Stromal cell of bone marrow (primary cell): ENCODE measurements around the gene C3orf20.
A peak's percentile ranks its signal among the peaks of the same experiment; 100 is the strongest.
"Not testable (repeated sequence)": the region's sequence is repeated elsewhere in the genome, so short reads cannot be mapped to it uniquely, and the experiment has no call there.

Source experiments
- DNase-seq: peaks from one replicate; pipeline ENCODE4 v3.0.0-alpha.2; 2012; ENCODE audit warnings: low read depth

Gene C3orf20

GRCh38 chr3:14650193-14650592 lies 24.7 kb upstream of the C3orf20 start:
- no peak for DNase-seq

GRCh38 chr3:14651440-14652251 lies 23.3 kb upstream of the C3orf20 start, which contains the start of gene CCDC174:
Gene CCDC174 (plus strand): TSS chr3:14651762. CDS start chr3:14651837, 75 bp downstream.
- peak; percentile 98 for DNase-seq

- DNase-seq, result not testable (repeated sequence)
Observed at GRCh38 chr3:14652360-14652907, 22.5 kb upstream of the C3orf20 start.

- no peak for DNase-seq
Observed at GRCh38 chr3:14657579-14657978, 17.4 kb upstream of the C3orf20 start.

GRCh38 chr3:14658978-14659377 lies 16.0 kb upstream of the C3orf20 start:
- no peak for DNase-seq

- no peak for DNase-seq
Observed at GRCh38 chr3:14660942-14661341, 14.0 kb upstream of the C3orf20 start.

GRCh38 chr3:14663396-14664135 lies 11.4 kb upstream of the C3orf20 start:
- no peak for DNase-seq

- DNase-seq, result no peak
Observed at GRCh38 chr3:14664170-14664569, 10.8 kb upstream of the C3orf20 start.

- no peak for DNase-seq
Observed at GRCh38 chr3:14672588-14672987, 2.4 kb upstream of the C3orf20 start.

- DNase-seq, result no peak
Observed at GRCh38 chr3:14676881-14677280, 1.9 kb downstream of the C3orf20 start.

- no peak for DNase-seq
Observed at GRCh38 chr3:14678015-14678503, 3.1 kb downstream of the C3orf20 start.

- DNase-seq, result no peak
Observed at GRCh38 chr3:14680115-14680514, 5.2 kb downstream of the C3orf20 start.

- peak; percentile 10 for DNase-seq
Observed at GRCh38 chr3:14680716-14681115, 5.8 kb downstream of the C3orf20 start.

- DNase-seq, result no peak
Observed at GRCh38 chr3:14684447-14684846, 9.5 kb downstream of the C3orf20 start.

GRCh38 chr3:14685179-14685578 lies 10.2 kb downstream of the C3orf20 start:
- DNase-seq, result no peak

GRCh38 chr3:14687360-14687759 lies 12.4 kb downstream of the C3orf20 start:
- no peak for DNase-seq

GRCh38 chr3:14688525-14688924 lies 13.6 kb downstream of the C3orf20 start:
- DNase-seq, result no peak

- DNase-seq, result no peak
Observed at GRCh38 chr3:14689247-14689980, 14.5 kb downstream of the C3orf20 start.

GRCh38 chr3:14691239-14691638 lies 16.3 kb downstream of the C3orf20 start:
- no peak for DNase-seq

- DNase-seq, result no peak
Observed at GRCh38 chr3:14691719-14692118, 16.8 kb downstream of the C3orf20 start.

GRCh38 chr3:14698601-14699244 lies 23.8 kb downstream of the C3orf20 start:
- DNase-seq, result no peak

- DNase-seq, result no peak
Observed at GRCh38 chr3:14699643-14700042, 24.7 kb downstream of the C3orf20 start.
